PFSK-1 (cell line): ENCODE results near the gene GABRB1.

Source experiments
- FOXP2 ChIP-seq: optimal IDR thresholded peaks from 2 replicates; pipeline ENCODE3; 2011; ENCODE audit warnings: borderline replicate concordance, control low read depth, inconsistent platforms; ENCODE audit not compliant: insufficient read depth; ENCODE audit errors: extremely low read length, extremely low read depth
- POLR2AphosphoS5 ChIP-seq: IDR thresholded peaks from 2 replicates; pipeline ENCODE4 v1.6.1; 2012; ENCODE audit warnings: low read depth, mild to moderate bottlenecking, control low read depth, low read length, moderate library complexity
- REST ChIP-seq, 2 experiments: IDR thresholded peaks; 2 replicates each; pipeline versions ENCODE4 v1.6.1 to v1.8.0; 2011 to 2012; ENCODE audit warnings: low read depth in 2 of 2, low read length in 2 of 2, control low read depth in 1 of 2, inconsistent platforms in 1 of 2, mild to moderate bottlenecking in 1 of 2, moderate library complexity in 1 of 2; ENCODE audit not compliant: insufficient read depth in 1 of 2
- SIN3A ChIP-seq: IDR thresholded peaks from 2 replicates; pipeline ENCODE4 v1.6.1; 2012; ENCODE audit warnings: mild to moderate bottlenecking, low read length, moderate library complexity, borderline replicate concordance; ENCODE audit not compliant: insufficient read depth
- TAF1 ChIP-seq: IDR thresholded peaks from 2 replicates; pipeline ENCODE4 v1.6.1; 2012; ENCODE audit warnings: low read length, control low read depth, borderline replicate concordance; ENCODE audit not compliant: insufficient read depth

The GABRB1 gene

GRCh38 chr4:47073647-47074046 lies 42.3 kb downstream of the GABRB1 start:
- TF ChIP-seq TAF1 (no peak), SIN3A (no peak), FOXP2 (no peak), POLR2AphosphoS5 (no peak), REST (IDR thresholded peaks at IDR 0.05; ENCODE audit: insufficient read depth in 1 of 2, low read depth in 2 of 2, low read length in 2 of 2) (no peak)

DNA sequence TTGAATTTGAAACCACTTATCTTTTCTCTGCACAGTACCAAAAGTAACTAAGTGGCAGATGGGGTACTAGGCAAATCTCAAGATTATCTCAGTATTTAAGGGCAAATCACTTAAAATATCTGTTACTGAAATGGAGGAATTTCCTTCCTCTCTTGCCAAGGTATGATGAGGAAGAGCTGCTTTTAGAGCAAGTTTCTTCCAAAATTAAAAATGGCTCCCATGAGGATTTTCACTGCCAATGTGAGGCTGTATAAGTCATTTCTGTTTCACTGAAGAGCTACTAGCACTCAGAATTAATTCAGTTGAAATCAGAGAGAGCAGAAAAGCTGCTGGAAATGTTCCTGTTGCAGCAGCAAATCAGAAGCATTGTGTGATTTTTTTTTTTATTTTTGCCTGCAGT lies 43.4 kb downstream of the GABRB1 start:
- TF ChIP-seq SIN3A (no peak), FOXP2 (no peak), POLR2AphosphoS5 (no peak), REST (IDR thresholded peaks at IDR 0.05; ENCODE audit: insufficient read depth in 1 of 2, low read depth in 2 of 2, low read length in 2 of 2) (no peak), TAF1 (no peak)

GRCh38 chr4:47075262-47075661 lies 43.9 kb downstream of the GABRB1 start:
- no peak for TF ChIP-seq REST (IDR thresholded peaks at IDR 0.05; ENCODE audit: insufficient read depth in 1 of 2, low read depth in 2 of 2, low read length in 2 of 2)
- TF ChIP-seq TAF1: no peak
- no peak for TF ChIP-seq FOXP2
- TF ChIP-seq POLR2AphosphoS5: no peak
- TF ChIP-seq SIN3A: no peak

DNA sequence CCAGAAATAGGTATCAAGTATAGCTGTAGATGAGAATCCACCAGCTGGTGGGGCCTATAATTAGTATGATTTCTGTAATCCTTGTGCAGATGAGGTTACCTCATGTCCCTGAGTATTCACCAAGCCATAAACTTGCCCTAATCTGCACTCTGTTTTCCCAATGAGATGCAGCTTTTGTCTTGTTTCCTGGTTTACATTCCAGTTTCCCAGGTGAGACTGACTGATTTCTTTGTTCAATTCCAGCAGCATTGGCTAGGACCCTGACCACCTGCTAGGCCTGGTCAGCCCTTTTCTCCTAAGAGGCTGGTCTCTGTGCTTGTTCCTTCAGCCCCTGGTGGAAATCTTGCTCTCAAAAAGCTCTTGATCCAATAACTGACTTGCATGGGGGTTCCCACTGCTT lies 44.6 kb downstream of the GABRB1 start:
- TF ChIP-seq SIN3A (no peak), REST (IDR thresholded peaks at IDR 0.05; ENCODE audit: insufficient read depth in 1 of 2, low read depth in 2 of 2, low read length in 2 of 2) (no peak), POLR2AphosphoS5 (no peak), TAF1 (no peak), FOXP2 (no peak)

- TF ChIP-seq TAF1: no peak
- TF ChIP-seq FOXP2: no peak
- no peak for TF ChIP-seq SIN3A
Observed at GRCh38 chr4:47084111-47084510, 52.7 kb downstream of the GABRB1 start.
